Activated CD4-positive, CD25-positive, alpha-beta regulatory T cell (primary cell): ENCODE data around the gene ZGPAT.

Source experiments
- DNase-seq, 4 experiments: peaks; one replicate each; lab custom pipeline; 2025; lab: John Stamatoyannopoulos, UW

Gene ZGPAT

GRCh38 chr20:63678667-63679465 lies 29.0 kb upstream of the ZGPAT start:
- no peak for DNase-seq

- DNase-seq: no peak
These were observed 28.0 kb upstream of the ZGPAT start for GRCh38 chr20:63679799-63680305.

GRCh38 chr20:63680427-63680826 lies 27.4 kb upstream of the ZGPAT start:
- DNase-seq: no peak

GRCh38 chr20:63680857-63681608 lies 26.8 kb upstream of the ZGPAT start:
- no peak for DNase-seq

- no peak for DNase-seq
These were observed 26.2 kb upstream of the ZGPAT start for GRCh38 chr20:63681609-63682142.

GRCh38 chr20:63682384-63683139 lies 25.3 kb upstream of the ZGPAT start:
- DNase-seq: no peak

GRCh38 chr20:63685269-63686026 lies 22.4 kb upstream of the ZGPAT start:
- DNase-seq: no peak

GRCh38 chr20:63686094-63686491 lies 21.7 kb upstream of the ZGPAT start:
- no peak for DNase-seq

GRCh38 chr20:63686492-63687321 lies 21.1 kb upstream of the ZGPAT start:
- DNase-seq: no peak

- DNase-seq: no peak
These were observed 20.2 kb upstream of the ZGPAT start for GRCh38 chr20:63687419-63688178.

GRCh38 chr20:63688228-63689045 lies 19.4 kb upstream of the ZGPAT start:
- no peak for DNase-seq

- no peak for DNase-seq
These were observed 18.5 kb upstream of the ZGPAT start for GRCh38 chr20:63689046-63690002.

- no peak for DNase-seq
These were observed 17.6 kb upstream of the ZGPAT start for GRCh38 chr20:63690003-63690897.

- DNase-seq: no peak
These were observed 16.7 kb upstream of the ZGPAT start for GRCh38 chr20:63690898-63691710.

- no peak for DNase-seq
These were observed 16.0 kb upstream of the ZGPAT start for GRCh38 chr20:63691711-63692435.
